Embryonic facial prominence (tissue), 1 donor: ENCODE data around the gene PIGQ.

Source experiments
- DNase-seq: peaks from one replicate; pipeline ENCODE4 v3.0.0-alpha.2; 2016; ENCODE audit errors: extremely low spot score

PIGQ gene

DNA sequence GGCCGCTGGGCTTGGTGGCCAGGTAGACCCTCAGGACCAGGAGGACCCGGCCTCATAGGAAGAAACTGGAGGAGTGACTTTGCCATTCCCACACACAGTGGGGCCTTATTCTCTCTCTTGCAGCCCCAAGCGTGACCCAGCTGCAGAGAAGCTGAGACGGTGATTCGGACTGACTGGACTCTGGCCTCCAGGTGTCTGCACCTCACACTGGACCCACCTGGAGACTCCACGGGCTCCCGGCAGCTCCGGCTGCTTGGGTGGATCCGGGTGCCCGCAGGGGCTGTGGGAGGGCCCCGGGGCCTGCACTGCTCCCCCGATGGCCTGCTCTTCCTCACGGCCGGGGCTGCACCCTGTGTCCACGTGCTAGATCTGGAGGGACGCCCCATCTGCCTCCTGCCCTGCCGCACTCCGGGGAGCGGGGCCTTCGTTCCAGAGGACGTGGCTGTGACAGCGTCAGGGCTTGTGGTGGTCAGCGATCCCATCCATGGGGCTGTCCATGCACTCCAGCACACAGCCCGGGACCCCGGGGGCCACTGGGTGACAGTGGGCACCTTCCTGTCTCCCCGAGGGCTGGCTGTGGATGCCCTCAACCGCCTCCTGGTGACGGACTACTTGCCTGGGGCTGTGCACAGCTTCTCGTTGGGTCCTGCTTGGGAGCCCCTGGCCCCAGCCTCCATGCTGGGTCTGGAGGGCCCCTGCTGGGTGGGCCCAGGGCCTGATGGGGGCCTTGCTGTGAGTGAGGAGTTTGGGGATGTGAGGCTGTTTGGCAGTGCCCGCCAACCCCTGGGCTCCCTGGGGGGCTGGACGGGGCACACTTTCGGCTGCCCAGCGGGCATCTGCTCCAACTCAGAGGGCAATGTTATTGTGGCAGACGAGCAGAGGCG, 2.2 kb upstream of the PIGQ start:
- DNase-seq: no peak

DNA sequence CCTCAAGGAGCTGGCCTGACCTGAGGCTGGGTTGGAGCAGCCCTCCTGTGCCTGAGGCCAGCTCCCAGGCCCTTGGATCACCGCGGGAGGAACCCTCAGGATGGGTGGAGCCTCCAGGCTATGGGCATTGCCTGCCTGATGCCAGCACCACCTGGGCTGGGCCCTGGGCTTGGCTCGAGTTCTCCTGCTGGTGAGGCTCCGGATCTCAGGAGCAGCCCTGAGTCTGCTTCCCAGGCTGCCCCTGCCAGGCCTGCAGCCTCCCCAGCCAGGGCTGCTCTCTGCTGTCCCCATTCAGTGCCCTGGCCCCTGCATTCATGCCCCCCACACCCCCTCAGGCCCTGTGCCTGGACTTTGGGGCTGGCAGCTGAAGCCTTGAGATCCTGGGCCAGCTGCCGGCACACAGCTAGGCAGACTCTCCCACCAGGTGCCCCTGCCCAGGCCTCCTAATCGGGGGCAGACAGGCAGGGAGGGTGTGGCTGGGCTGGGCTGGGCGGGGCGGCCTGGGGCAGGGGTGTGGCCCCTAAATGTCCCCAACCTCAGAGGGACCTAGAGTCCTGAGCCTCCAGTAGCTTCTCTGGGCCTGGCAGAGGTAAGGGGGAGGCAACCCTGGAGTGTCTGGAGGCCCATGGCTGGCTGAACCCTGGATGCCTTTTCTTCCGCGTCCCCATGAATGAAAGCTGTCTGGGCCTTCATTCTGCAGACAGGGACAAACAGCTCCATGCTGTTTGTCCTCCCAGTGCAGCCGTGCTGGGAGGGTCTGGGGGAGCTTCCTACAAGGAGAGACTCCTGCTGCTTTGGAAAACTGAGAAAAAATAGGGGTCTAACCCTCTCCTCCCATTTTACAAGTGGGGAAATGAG, 1.1 kb upstream of the PIGQ start:
- no peak for DNase-seq

GRCh38 chr16:572865-573650, 3.3 kb downstream of the PIGQ start:
- no peak for DNase-seq

DNA sequence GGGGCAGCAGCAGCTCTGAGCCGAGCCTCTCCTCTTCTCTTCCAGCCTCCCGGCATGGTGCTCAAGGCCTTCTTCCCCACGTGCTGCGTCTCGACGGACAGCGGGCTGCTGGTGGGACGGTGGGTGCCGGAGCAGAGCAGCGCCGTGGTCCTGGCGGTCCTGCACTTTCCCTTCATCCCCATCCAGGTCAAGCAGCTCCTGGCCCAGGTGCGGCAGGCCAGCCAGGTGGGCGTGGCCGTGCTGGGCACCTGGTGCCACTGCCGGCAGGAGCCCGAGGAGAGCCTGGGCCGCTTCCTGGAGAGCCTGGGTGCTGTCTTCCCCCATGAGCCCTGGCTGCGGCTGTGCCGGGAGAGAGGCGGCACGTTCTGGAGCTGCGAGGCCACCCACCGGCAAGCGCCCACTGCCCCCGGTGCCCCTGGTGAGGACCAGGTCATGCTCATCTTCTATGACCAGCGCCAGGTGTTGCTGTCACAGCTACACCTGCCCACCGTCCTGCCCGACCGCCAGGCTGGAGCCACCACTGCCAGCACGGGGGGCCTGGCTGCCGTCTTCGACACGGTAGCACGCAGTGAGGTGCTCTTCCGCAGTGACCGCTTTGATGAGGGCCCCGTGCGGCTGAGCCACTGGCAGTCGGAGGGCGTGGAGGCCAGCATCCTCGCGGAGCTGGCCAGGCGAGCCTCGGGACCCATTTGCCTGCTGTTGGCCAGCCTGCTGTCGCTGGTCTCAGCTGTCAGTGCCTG, 4.4 kb downstream of the PIGQ start:
- no peak for DNase-seq

DNA sequence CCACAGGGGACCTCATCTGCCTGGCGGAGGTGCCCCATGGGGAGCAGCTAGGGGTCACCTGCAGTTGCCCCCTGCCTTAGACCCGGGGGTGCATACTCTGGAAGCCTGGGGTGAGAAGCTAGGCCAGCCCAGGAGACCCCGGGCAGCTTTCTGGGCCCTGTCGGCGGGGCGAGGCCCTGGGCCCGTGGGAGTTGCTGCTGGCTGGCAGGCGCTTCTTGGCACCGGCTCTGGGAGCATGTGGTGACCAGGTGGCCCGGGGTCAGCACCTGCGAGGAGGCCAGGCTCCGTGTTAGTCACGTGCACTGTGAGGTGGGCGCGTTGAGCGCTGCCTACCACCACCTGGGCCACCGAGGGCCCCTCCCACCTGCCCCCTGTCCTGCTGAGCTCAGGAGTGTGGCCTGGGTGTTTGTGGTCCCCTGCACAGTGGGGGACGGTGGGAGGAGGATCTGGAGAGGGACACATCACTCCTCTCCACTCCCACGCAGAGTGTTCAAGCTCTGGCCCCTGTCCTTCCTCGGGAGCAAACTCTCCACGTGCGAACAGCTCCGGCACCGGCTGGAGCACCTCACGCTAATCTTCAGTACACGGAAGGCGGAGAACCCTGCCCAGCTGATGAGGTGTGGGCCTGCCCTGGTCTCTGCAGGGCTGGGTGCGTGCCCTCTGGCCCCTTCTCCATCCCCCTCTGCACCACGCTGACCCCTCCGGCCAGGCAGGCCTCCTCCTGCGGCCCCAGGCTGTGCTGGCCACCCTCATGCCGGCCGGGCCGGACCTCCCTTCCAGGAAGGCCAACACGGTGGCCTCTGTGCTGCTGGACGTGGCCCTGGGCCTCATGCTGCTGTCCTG, 5.8 kb downstream of the PIGQ start:
- no peak for DNase-seq

- DNase-seq: no peak
These were observed 6.5 kb downstream of the PIGQ start for GRCh38 chr16:576197-576822.

DNA sequence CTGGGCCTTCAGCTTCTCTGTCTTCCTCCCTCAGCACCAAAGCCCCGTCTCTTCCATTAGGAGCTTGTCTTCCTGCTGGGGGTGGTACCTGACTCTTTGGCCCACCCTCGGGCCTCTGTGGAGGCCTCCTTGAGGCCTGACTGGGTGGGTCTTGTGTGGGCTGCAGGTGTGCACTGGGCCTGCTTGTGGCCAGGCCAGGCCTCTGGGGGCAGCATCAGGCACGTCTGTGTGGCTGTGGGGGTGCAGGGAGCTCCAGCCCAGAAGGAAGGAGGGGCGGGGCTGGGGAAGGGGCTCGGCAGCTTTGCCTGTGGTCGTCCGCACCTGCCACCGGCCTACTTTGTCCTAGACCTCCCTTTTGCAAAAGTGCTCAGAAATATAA, 7.0 kb downstream of the PIGQ start:
- DNase-seq: no peak

GRCh38 chr16:577796-578195, 8.0 kb downstream of the PIGQ start:
- no peak for DNase-seq

DNA sequence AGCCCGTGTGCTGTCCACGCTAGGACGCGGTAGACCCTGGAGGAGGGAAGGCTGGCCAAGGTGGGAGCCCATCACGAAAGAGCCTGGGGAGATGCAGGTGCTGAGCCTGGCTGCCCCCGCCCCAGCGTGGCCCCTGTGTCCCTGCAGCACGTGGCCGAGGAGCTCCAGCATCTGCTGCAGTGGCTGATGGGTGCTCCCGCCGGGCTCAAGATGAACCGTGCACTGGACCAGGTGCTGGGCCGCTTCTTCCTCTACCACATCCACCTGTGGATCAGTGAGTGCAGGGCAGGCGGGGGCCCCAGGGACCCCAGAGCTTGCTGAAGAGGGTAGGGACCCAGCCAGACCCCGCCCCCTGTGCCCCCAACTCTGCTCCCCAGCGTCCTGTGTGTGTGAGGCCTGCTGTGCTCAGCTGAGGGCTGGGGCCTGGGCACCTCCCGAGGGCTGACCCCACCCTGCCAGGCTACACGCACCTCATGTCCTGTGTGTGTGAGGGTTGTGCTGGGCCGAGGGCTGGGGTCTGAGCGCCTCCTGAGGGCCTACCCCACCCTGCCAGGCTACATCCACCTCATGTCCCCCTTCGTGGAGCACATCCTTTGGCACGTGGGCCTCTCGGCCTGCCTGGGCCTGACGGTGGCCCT, 8.6 kb downstream of the PIGQ start:
- no peak for DNase-seq

GRCh38 chr16:578870-579405, 9.2 kb downstream of the PIGQ start:
- DNase-seq: no peak

DNA sequence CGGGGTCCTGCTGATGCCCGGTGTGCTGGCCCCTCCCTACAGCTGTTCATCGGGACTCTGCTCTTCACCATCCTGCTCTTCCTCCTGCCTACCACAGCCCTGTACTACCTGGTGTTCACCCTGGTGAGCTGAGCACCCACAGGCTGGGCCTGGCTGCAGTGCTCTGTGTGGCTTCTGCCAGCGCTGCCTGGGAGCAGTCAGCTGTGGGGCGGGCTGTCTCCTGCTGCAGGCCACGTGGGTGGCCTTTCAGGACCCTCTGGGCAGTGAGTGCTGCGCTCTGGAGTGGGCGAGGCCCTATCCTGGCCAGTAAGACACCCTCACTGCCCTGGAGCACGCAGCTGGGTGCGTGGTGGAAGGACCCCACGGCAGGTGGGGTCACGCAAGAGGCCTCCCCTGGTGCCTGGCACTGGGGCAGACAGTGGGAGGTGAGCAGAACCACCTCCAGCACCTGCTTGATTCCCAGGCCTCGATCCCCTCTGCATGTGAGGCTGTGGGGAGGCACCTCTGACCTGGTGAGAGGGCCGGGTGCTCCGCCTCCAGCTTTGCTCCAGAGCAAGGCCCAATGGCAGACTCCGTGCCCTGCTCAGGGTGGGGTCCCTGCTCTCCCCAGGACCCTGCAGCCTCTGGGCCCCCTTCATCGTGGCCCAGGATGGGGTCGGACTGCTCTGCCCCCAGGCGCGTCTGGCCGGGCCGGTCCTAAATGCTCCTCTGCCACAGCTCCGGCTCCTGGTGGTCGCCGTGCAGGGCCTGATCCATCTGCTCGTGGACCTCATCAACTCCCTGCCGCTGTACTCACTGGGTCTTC, 10.6 kb downstream of the PIGQ start:
- DNase-seq: no peak

DNA sequence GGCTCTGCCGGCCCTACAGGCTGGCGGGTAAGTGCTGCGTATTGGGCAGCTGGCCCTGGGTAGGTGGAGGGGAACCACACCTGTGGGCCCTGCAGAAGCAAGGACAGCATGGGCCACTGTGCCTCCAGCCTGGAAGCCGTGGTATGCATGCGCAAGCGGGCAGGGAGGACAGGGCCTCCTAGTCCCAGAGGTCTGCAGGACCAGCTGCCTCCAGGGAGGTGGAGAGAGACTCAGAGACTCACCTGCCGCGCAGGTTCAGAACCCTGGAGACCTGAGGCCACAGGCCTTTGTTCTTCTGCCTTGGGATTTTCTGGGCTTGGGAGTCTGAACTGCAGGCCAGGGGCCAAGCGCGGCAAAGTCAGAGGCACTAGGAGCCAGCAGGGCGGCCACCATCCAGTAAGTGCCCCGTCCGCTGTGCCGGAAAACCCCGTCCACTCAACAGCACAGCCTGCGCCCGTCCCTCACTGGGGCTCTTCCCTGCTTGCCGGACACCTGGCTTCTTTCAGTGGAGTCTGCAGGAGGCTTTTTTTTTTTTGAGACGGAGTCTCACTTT, 11.3 kb downstream of the PIGQ start:
- DNase-seq: no peak

DNA sequence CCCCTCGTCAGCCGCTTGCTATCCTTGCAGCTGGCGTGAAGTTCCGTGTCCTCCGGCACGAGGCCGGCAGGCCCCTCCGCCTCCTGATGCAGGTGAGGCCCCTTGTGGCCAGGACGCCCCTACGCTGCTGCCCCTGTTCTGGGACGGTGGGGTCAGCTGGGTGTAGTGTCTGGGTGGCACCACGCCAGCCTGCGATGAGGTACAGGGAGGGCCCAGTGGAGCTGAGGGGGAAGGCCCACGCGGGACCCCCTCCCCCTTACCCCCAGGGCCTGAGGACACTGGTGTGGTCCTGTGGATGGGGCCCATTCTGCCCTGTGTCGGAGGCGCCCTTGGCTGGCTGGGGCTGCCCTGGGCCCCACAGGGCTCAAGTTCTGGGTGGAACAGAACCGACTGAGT, 12.4 kb downstream of the PIGQ start:
- no peak for DNase-seq

GRCh38 chr16:582614-583331, 13.0 kb downstream of the PIGQ start:
- DNase-seq: no peak

- no peak for DNase-seq
These were observed 13.7 kb downstream of the PIGQ start for GRCh38 chr16:583470-583814.

DNA sequence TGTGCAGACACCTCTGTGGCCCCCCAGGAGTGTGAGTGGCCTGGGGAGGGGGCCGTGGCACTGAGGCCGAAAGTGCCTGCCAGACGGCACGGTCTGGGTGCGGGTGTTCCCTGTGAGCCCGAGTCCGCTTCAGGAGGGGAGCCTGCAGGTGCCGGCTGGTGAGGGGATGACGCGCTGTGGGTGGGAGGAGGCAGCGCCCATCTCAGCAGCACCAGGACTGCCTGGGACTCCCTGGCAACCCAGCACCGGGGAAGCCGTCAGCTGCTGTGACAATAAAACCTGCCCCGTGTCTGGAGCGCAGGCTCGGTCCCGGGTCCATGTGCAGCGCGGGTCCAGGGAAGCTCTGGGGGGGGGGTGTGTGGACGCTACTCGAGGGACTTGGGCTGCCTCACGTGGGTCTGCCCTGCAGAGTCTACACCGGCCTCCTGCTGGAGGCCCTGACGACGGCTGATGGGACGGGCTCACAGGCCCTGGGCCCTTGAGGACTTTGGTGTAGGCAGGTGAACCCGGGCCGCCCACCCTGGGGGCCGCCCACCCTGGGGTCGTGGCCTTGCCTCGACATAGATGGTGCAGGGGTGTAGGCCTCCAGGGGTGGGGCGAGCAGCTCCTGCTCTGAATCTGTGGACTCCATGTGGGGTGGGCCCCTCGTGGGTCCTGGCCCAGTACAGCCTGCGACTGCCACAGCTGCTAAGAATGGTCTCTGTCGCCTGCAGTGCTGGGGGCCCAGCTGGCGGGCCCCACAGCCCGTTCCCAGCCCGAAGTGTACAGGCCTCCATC, 14.2 kb downstream of the PIGQ start:
- DNase-seq: no peak

- DNase-seq: no peak
These were observed 15.6 kb downstream of the PIGQ start for GRCh38 chr16:585351-585750.
